ENCODE measurements around the gene KATNAL1. TPM values are rescaled to one million over a fixed set of nuclear protein-coding genes. Genes with fewer than 3 reads are reported as not detected.

The KATNAL1 gene
- polyA plus RNA-seq, 3 donors = 0.49 to 1.2 (median 1.0) TPM

- H3K36me3 ChIP-seq (replicated peaks in 1 of 2; ENCODE audit: control insufficient read depth in 1 of 2, insufficient read depth in 2 of 2, low read length in 2 of 2) = no peaks in the 10 kb centered on the region
- Mint-ChIP-seq H3K4me3 (no peak overlapping the region), H3K4me1 (peaks cover 3% of the 10 kb centered on the region), H3K27ac (no peak overlapping the region), H3K36me3 (no peaks in the 10 kb centered on the region), H3K9me3 (peaks cover 5 to 12% (median 8%) of the 10 kb centered on the region in 7 donors), H3K27me3 (ENCODE audit: low read depth in 3 of 3) (peaks cover 1 to 4% (median 2%) of the 10 kb centered on the region in 3 donors)
- H3K9me3 ChIP-seq (replicated peaks in 1 of 2; ENCODE audit: control insufficient read depth in 1 of 2, insufficient read depth in 1 of 2, low read length in 2 of 2) = peaks cover 0 to 5% of the 10 kb centered on the region in 2 donors
- H4K20me1 ChIP-seq (ENCODE audit: insufficient read depth, low read length) = no peaks in the 10 kb centered on the region
- intact Hi-C loops (cut with micrococcal nuclease) = no loop called here
- H3K4me2 ChIP-seq (replicated peaks; ENCODE audit: extremely low read depth, low read length, poor library complexity, severe bottlenecking) = no peak overlapping the region
- H3K79me2 ChIP-seq (ENCODE audit: insufficient read depth, low read length) = no peaks in the 10 kb centered on the region
- 100% methylated on average over 2 of the region's 2 CpGs for WGBS (ENCODE audit: insufficient coverage)
- DNase-seq = no peak
- TF ChIP-seq CTCF (IDR thresholded peaks at IDR 0.05) = no peak
- H3K27ac ChIP-seq (ENCODE audit: low read depth in 1 of 2, low read length in 2 of 2) = no peak overlapping the region
- H2AFZ ChIP-seq (ENCODE audit: insufficient read depth, low read depth, low read length, poor library complexity, severe bottlenecking) = no peak overlapping the region
- no peak overlapping the region for H3K4me3 ChIP-seq (replicated peaks in 1 of 3; ENCODE audit: low read depth in 2 of 3, low read length in 3 of 3)
- H3K4me1 ChIP-seq (ENCODE audit: control insufficient read depth in 1 of 2, insufficient read depth in 2 of 2, low read length in 2 of 2) = peaks cover 0 to 4% of the 10 kb centered on the region in 2 donors
- no peaks in the 10 kb centered on the region for H3K27me3 ChIP-seq (ENCODE audit: control insufficient read depth in 2 of 2, insufficient read depth in 2 of 2, low read length in 2 of 2)
- no peak overlapping the region for H3K9ac ChIP-seq (ENCODE audit: insufficient read depth, low read length, poor library complexity, severe bottlenecking)
Observed at GRCh38 chr13:30352121-30352520, 44.8 kb upstream of the KATNAL1 start.

- H3K27me3 Mint-ChIP-seq (ENCODE audit: low read depth in 3 of 3) = peaks cover 0 to 6% (median 2%) of the 10 kb centered on the region in 3 donors
- Histone ChIP-seq H4K20me1 (ENCODE audit: insufficient read depth, low read length) (no peaks in the 10 kb centered on the region), H3K27ac (ENCODE audit: low read depth in 1 of 2, low read length in 2 of 2) (no peak overlapping the region), H2AFZ (ENCODE audit: insufficient read depth, low read depth, low read length, poor library complexity, severe bottlenecking) (no peak overlapping the region), H3K27me3 (ENCODE audit: control insufficient read depth in 2 of 2, insufficient read depth in 2 of 2, low read length in 2 of 2) (no peaks in the 10 kb centered on the region), H3K36me3 (replicated peaks in 1 of 2; ENCODE audit: control insufficient read depth in 1 of 2, insufficient read depth in 2 of 2, low read length in 2 of 2) (no peaks in the 10 kb centered on the region), H3K79me2 (ENCODE audit: insufficient read depth, low read length) (no peaks in the 10 kb centered on the region), H3K9ac (ENCODE audit: insufficient read depth, low read length, poor library complexity, severe bottlenecking) (no peak overlapping the region), H3K4me1 (ENCODE audit: control insufficient read depth in 1 of 2, insufficient read depth in 2 of 2, low read length in 2 of 2) (no peaks in the 10 kb centered on the region), H3K4me2 (replicated peaks; ENCODE audit: extremely low read depth, low read length, poor library complexity, severe bottlenecking) (no peak overlapping the region), H3K4me3 (replicated peaks in 1 of 3; ENCODE audit: low read depth in 2 of 3, low read length in 3 of 3) (no peak overlapping the region), H3K9me3 (replicated peaks in 1 of 2; ENCODE audit: control insufficient read depth in 1 of 2, insufficient read depth in 1 of 2, low read length in 2 of 2) (no peaks in the 10 kb centered on the region)
- peaks cover 10% of the 10 kb centered on the region for H3K4me1 Mint-ChIP-seq
- no CpG with 5 or more reads among the region's 4 CpGs for WGBS (ENCODE audit: insufficient coverage)
- TF ChIP-seq CTCF (IDR thresholded peaks at IDR 0.05) = no peak
- no peak for DNase-seq
- peaks cover 0 to 1% (median 0%) of the 10 kb centered on the region in 7 donors for H3K9me3 Mint-ChIP-seq
- H3K36me3 Mint-ChIP-seq = no peaks in the 10 kb centered on the region
- intact Hi-C loops (cut with micrococcal nuclease) = no loop called here
- no peak overlapping the region for H3K27ac Mint-ChIP-seq
- no peak overlapping the region for H3K4me3 Mint-ChIP-seq
Observed at GRCh38 chr13:30346789-30347167, 39.4 kb upstream of the KATNAL1 start.

All from CD14-positive monocyte (primary cell).